Measurements from ENCODE around the gene C17orf67.
A peak's percentile ranks its signal among the peaks of the same experiment; 100 is the strongest.

C17orf67 gene

DNA sequence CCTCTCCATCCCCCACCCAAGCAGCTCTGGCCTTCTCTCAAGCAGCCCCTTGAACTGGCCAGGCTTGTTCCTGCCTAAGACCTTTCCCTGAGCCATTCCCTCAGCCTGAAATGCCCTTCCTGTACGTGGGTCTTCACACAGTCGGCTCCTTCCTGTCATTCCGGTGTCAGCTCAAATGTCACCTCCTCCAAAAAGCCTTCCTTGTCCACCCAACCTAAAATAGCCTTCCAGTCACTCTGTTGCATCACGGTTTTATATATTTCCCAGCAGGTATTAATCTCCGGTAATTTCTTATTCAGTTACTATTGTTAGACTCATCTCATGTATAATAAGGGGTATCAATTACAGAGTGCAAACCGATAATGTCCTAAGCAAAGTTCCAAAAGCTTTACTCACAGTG is 51.8 kb downstream of the C17orf67 start:
- no peak for TF ChIP-seq TAF1 (IDR thresholded peaks at IDR 0.05; ENCODE audit: borderline replicate concordance, insufficient read depth, low read length)
- TF ChIP-seq POLR2AphosphoS5 (IDR thresholded peaks at IDR 0.05; ENCODE audit: low read depth, low read length) = no peak
- TF ChIP-seq FOXP2 (optimal IDR thresholded peaks at IDR 0.05; ENCODE audit: borderline replicate concordance, extremely low read depth, extremely low read length, insufficient read depth) = no peak
- no peak for TF ChIP-seq SIN3A (IDR thresholded peaks at IDR 0.05; ENCODE audit: borderline replicate concordance, insufficient read depth, low read length)
- TF ChIP-seq, protein P1, sequence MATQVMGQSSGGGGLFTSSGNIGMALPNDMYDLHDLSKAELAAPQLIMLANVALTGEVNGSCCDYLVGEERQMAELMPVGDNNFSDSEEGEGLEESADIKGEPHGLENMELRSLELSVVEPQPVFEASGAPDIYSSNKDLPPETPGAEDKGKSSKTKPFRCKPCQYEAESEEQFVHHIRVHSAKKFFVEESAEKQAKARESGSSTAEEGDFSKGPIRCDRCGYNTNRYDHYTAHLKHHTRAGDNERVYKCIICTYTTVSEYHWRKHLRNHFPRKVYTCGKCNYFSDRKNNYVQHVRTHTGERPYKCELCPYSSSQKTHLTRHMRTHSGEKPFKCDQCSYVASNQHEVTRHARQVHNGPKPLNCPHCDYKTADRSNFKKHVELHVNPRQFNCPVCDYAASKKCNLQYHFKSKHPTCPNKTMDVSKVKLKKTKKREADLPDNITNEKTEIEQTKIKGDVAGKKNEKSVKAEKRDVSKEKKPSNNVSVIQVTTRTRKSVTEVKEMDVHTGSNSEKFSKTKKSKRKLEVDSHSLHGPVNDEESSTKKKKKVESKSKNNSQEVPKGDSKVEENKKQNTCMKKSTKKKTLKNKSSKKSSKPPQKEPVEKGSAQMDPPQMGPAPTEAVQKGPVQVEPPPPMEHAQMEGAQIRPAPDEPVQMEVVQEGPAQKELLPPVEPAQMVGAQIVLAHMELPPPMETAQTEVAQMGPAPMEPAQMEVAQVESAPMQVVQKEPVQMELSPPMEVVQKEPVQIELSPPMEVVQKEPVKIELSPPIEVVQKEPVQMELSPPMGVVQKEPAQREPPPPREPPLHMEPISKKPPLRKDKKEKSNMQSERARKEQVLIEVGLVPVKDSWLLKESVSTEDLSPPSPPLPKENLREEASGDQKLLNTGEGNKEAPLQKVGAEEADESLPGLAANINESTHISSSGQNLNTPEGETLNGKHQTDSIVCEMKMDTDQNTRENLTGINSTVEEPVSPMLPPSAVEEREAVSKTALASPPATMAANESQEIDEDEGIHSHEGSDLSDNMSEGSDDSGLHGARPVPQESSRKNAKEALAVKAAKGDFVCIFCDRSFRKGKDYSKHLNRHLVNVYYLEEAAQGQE (IDR thresholded peaks at IDR 0.05; ENCODE audit: insufficient read depth in 1 of 2, low read depth in 2 of 2, low read length in 2 of 2) = no peak

DNA sequence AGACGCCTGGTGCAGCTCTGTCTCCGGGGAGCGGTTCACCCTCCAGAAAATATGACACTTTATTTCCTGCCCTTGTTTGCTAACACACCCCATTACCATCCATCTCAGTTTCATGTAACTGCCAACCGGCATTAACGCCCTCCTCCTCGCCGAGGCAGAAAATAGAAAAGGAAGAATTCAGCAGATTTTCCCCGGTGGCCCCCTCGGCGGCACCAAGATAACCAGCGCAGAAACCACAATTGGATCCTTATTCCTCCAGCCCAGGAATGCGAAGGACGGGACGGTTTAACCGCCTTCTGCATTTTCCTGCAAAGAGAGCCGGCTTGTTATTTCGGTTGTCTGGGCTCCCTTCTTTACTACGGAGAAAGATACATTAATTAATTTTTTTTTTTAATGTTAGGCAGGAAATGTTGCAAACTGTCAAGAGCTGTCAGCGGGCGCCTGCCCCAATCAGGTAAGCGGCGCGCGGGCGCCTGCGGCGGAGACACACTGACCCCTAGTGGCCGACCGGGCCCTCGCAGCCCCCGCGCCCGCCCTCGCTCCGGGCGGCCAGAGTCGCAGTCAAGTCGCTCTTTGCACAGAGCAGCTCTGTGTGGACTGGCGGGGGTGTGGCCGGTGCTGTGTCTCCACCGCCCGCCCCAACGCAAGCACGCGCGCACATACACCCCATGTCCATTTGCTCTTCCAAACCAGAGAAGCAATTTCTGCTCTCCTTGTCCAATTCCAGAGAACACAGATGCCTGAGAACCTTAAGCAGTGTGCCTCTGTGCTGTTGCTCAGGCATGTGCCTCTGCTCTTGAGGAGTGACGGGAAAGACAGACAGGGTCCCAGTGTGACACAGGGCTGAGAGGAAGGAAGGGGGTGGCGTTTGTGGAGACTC is 53.6 kb downstream of the C17orf67 start:
- no peak for TF ChIP-seq TAF1 (IDR thresholded peaks at IDR 0.05; ENCODE audit: borderline replicate concordance, insufficient read depth, low read length)
- TF ChIP-seq SIN3A (IDR thresholded peaks at IDR 0.05; ENCODE audit: borderline replicate concordance, insufficient read depth, low read length) = peak; percentile 69; the same call in 1 of the 2 replicates
- TF ChIP-seq, protein P1 (IDR thresholded peaks at IDR 0.05; ENCODE audit: insufficient read depth in 1 of 2, low read depth in 2 of 2, low read length in 2 of 2) = 0 out of 4 replicates have a peak, but pooled peaks of 1 of the 2 experiments have one; percentile 22
- TF ChIP-seq FOXP2 (optimal IDR thresholded peaks at IDR 0.05; ENCODE audit: borderline replicate concordance, extremely low read depth, extremely low read length, insufficient read depth) = peak; percentile 75

DNA sequence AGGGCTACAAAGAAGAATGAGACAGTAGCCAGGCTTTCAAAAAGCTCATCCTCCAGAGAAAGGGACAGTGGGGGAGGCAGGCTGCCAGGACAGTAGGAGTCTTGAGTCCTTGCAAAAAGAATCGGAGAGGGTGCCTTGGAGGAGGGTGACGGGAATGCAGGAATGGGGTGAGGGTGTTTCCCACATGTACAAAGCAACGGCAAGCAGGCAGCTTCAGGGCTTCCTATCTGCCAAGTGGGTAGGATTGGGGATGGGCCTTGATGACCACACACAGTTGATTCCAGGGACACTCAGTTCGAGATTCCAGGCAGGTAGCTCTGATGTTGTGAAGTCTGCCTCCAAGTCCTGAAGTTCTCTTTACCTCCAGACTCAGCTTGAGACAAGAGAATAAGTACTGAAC is 54.4 kb downstream of the C17orf67 start:
- TF ChIP-seq TAF1 (IDR thresholded peaks at IDR 0.05; ENCODE audit: borderline replicate concordance, insufficient read depth, low read length) (no peak), FOXP2 (optimal IDR thresholded peaks at IDR 0.05; ENCODE audit: borderline replicate concordance, extremely low read depth, extremely low read length, insufficient read depth) (no peak), SIN3A (IDR thresholded peaks at IDR 0.05; ENCODE audit: borderline replicate concordance, insufficient read depth, low read length) (no peak), POLR2AphosphoS5 (IDR thresholded peaks at IDR 0.05; ENCODE audit: low read depth, low read length) (no peak)
- TF ChIP-seq, protein P1 (IDR thresholded peaks at IDR 0.05; ENCODE audit: insufficient read depth in 1 of 2, low read depth in 2 of 2, low read length in 2 of 2) = no peak

DNA sequence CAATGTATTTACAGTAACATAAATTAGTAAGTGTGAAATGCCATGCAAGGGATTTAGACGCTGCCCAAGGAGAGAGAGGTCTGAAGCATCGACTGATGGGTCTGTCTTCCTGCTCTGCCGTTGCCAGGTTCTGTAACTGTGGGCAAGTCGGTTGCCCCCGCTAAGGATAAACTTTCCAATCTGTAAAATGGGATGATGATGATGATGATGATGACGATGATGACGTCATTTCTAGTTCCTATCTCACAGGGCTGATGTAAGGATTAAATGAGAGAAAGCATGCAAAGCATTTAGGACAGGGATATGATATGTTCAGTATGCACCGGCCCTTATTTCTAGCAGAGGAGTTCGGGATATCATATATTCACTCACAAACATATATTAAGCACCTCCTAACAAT is 54.8 kb downstream of the C17orf67 start:
- TF ChIP-seq SIN3A (IDR thresholded peaks at IDR 0.05; ENCODE audit: borderline replicate concordance, insufficient read depth, low read length) (no peak), FOXP2 (optimal IDR thresholded peaks at IDR 0.05; ENCODE audit: borderline replicate concordance, extremely low read depth, extremely low read length, insufficient read depth) (no peak), POLR2AphosphoS5 (IDR thresholded peaks at IDR 0.05; ENCODE audit: low read depth, low read length) (no peak), TAF1 (IDR thresholded peaks at IDR 0.05; ENCODE audit: borderline replicate concordance, insufficient read depth, low read length) (no peak)
- TF ChIP-seq, protein P1 (IDR thresholded peaks at IDR 0.05; ENCODE audit: insufficient read depth in 1 of 2, low read depth in 2 of 2, low read length in 2 of 2) = no peak
